NCI-H1048 (cell line): ENCODE data around the gene LRP3.
"Not testable (repeated sequence)": the region's sequence is repeated elsewhere in the genome, so short reads cannot be mapped to it uniquely, and the experiment has no call there.

Experiments used
- DNase-seq: peaks from one replicate; lab custom pipeline; 2025; lab: John Stamatoyannopoulos, UW

The LRP3 gene

GRCh38 chr19:33202546-33203507 lies 8.7 kb downstream of the LRP3 start:
- no peak for DNase-seq

- no peak for DNase-seq
Observed at GRCh38 chr19:33203529-33203928, 9.4 kb downstream of the LRP3 start.

GRCh38 chr19:33204136-33204973 lies 10.2 kb downstream of the LRP3 start:
- no peak for DNase-seq

DNA sequence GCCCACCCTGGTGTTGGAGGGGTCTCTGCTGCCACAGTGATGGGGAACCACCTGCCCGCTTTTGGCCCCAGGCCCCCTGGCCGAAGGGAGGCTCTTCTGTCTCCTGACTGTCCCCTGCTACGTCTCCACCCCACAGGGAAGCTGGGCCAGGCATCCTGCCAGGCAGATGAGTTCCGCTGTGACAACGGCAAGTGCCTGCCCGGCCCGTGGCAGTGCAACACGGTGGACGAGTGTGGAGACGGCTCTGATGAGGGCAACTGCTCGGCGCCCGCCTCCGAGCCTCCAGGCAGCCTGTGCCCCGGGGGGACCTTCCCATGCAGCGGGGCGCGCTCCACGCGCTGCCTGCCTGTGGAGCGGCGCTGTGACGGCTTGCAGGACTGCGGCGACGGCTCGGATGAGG lies 11.0 kb downstream of the LRP3 start:
- no peak for DNase-seq

DNA sequence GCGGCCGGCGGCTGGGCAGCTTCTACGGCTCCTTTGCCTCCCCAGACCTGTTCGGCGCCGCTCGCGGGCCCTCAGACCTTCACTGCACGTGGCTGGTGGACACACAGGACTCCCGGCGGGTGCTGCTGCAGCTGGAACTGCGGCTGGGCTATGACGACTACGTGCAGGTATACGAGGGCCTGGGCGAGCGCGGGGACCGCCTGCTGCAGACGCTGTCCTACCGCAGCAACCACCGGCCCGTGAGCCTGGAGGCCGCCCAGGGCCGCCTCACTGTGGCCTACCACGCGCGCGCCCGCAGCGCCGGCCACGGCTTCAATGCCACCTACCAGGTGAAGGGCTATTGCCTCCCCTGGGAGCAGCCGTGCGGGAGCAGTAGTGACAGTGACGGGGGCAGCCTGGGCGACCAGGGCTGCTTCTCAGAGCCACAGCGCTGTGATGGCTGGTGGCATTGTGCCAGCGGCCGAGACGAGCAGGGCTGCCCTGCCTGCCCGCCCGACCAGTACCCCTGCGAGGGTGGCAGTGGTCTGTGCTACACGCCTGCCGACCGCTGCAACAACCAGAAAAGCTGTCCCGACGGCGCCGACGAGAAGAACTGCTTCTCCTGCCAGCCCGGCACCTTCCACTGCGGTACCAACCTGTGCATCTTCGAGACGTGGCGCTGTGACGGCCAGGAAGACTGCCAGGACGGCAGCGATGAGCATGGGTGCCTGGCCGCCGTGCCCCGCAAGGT lies 11.6 kb downstream of the LRP3 start:
- DNase-seq, result no peak

DNA sequence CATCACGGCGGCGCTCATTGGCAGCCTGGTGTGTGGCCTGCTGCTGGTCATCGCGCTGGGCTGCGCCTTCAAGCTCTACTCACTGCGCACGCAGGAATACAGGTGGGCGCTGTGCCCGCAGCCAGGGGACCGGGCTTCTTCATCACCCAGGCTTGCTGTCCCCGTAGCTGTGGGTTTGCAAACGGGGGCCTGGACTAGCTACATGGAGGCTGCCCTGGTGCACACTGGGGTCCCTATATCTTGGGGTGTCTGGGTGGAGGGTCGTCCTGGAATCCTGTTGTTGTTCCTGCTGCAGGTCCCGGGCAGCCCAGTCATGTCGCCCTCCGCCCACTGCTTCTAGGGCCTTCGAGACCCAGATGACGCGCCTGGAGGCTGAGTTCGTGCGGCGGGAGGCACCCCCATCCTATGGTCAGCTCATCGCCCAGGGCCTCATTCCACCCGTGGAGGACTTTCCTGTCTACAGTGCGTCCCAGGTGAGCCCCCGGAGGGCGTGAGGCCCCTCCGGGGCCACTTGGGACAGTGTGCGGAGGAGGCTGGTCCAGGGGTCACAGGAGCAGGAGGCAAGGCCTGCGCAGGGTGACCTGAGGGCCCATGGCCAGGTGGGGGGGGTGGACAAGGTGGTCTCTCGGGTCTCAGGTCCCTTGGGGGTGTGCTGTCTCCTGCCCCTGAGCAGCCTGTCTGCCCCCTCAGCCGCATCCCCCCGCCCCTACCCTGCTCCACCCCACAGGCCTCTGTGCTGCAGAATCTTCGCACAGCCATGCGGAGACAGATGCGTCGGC lies 12.3 kb downstream of the LRP3 start:
- no peak for DNase-seq

GRCh38 chr19:33207040-33207620 lies 13.0 kb downstream of the LRP3 start:
- no peak for DNase-seq

DNA sequence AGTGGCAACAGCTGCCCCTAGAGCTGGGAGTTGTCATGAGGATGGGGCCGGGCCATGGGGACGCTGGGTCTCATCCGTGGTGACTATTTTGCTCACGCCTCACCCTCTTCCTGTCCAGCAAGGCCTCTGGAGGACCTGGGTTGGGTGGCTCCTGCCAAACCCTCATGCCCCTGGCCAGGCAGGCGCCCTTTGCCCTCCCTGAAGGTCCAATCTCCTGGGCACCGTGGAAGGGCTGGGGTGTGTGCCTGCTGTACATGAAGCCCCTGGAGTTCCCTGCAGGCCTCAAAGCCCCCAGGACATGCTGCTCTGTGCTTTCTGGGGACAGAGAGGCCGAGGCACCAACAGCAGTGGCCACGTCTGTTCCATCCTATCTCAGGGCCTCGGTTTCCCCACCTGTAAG lies 13.8 kb downstream of the LRP3 start:
- no peak for DNase-seq

DNA sequence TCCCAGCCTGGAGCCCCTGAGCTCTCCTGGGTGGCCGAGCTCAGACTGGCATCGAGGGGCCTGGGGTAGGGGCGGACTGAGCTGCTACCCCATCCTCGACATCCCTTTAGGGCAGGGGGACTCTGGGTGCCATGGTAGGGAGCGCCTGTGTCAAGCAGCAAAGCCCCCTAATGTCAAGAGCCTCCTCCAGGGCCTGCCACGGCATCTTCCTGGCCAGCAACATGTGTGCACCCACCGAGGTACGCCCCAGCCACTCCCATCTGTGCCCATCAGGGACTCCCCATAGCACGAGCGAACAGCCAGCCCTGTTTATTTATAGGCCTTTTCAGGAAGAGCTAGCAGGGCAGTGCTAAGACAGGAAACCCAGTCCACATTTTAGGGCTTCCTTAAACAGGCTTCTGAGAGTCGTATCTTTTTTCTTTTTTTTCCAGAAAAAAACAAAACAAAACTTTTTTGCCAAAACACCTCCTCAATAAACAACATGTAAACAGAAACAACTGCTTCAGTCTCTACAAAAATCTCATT lies 14.3 kb downstream of the LRP3 start:
- no peak for DNase-seq

- DNase-seq, result no peak
Observed at GRCh38 chr19:33208904-33209849, 15.0 kb downstream of the LRP3 start.

- DNase-seq, result not testable (repeated sequence)
Observed at GRCh38 chr19:33209850-33210230, 15.7 kb downstream of the LRP3 start.

GRCh38 chr19:33210266-33210940 lies 16.3 kb downstream of the LRP3 start:
- no peak for DNase-seq

DNA sequence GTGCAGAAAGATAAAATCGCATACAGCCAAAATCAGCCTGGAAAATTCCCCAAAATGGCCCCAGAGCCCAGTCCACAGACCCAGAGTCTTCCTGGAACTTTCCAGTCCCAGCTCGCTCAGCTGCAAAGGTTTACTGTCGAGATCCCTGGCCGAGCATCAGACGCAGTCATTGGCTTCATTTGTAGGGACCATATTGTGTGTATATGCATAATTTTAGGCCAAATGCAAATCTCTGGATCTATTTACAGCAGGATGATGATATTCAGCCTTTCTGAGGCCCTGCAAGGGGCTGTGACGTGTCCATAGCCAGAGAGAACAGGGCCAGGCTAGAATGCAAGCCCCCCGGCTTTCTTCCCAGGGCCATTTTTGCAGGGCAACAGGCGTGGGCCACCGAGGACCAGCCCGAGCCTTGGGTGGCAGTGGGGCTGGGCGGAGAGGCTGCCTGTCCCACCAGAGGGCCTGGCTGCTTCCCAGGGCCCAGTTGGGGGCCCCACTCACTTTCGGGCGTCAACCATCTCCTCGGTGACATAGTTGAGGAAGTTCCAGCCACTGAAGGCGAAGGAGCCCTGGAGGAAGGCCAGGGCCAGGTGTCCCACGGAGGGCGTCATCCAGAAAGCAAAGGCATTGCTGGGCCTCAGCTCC lies 17.8 kb downstream of the LRP3 start:
- no peak for DNase-seq

GRCh38 chr19:33212436-33213172 lies 18.5 kb downstream of the LRP3 start:
- DNase-seq, result no peak

DNA sequence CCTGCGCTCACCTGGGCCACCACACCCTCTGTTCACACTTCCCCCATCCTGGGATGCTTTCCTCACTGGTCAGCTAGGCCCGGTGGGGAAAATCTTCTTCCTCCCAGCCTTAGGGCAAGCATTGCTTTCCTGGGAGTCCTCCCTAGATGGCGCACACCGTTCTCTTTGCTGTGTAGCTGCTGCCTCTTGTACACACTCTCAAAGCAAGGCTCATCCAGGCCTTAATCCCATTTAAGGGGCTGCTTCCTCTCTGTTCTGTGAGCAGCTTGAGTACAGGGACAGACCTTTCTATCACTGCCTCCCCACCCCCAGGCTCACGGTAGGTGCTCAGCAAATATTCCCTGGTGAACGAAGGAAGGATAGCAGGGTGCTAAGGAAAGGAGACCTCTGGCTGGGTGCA lies 20.5 kb downstream of the LRP3 start:
- no peak for DNase-seq

GRCh38 chr19:33215438-33216197 lies 21.5 kb downstream of the LRP3 start:
- no peak for DNase-seq

DNA sequence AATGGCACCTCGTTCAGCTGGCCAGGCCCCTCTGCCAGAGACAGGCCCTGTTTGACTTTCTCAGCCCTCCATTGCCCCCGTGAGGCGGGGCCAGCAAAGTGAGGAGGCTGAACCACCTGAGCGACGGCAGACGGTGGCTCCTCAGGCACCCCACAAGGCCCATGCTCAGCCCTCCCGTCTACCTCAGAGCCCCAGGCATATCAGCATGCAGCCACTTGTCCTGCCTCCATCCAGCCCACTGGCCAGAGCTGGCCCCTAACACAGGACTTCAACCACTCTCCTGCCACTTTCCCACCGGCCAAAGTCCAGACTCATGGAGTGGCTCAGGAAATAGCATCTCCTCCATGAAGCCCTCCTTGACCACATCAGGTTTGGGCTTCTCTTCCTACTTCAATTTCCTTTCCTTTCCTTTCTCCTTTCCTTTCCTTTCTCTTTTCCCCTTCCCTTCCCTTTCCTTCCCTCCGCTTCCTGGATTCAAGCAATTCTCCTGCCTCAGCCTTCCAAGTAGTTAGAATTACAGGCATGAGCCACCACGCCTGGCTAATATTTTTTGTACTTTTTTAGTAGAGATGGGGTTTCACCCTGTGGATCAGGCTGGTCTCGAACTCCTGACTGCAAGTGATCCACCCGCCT lies 22.2 kb downstream of the LRP3 start:
- no peak for DNase-seq
